Measurements from ENCODE around the gene LCP2. TPM values are rescaled to one million over a fixed set of nuclear protein-coding genes. Genes with fewer than 3 reads are reported as not detected.
"Not testable (repeated sequence)": the region's sequence is repeated elsewhere in the genome, so short reads cannot be mapped to it uniquely, and the experiment has no call there.

The LCP2 gene
- polyA plus RNA-seq, 3 donors = 52.0 to 177 (median 89.5) TPM

GRCh38 chr5:170249355-170249754 lies 48.2 kb downstream of the LCP2 start:
- peak overlapping the region in 3 of 7 donors; percentile 43 to 67 (median 59) for H3K27ac Mint-ChIP-seq
- peaks cover 6% of the 10 kb centered on the region for H3K4me1 Mint-ChIP-seq
- Histone ChIP-seq H3K4me1 (ENCODE audit: control insufficient read depth in 1 of 2, insufficient read depth in 2 of 2, low read length in 2 of 2) (peaks cover 0 to 4% of the 10 kb centered on the region in 2 donors), H3K4me3 (replicated peaks in 1 of 3; ENCODE audit: low read depth in 2 of 3, low read length in 3 of 3) (no peak overlapping the region), H3K79me2 (ENCODE audit: insufficient read depth, low read length) (no peaks in the 10 kb centered on the region), H3K9me3 (replicated peaks in 1 of 2; ENCODE audit: control insufficient read depth in 1 of 2, insufficient read depth in 1 of 2, low read length in 2 of 2) (peaks cover 0 to 12% of the 10 kb centered on the region in 2 donors), H3K36me3 (replicated peaks in 1 of 2; ENCODE audit: control insufficient read depth in 1 of 2, insufficient read depth in 2 of 2, low read length in 2 of 2) (peaks cover 88 to 89% of the 10 kb centered on the region in 2 donors), H3K4me2 (replicated peaks; ENCODE audit: extremely low read depth, low read length, poor library complexity, severe bottlenecking) (no peak overlapping the region), H3K9ac (ENCODE audit: insufficient read depth, low read length, poor library complexity, severe bottlenecking) (no peak overlapping the region), H3K27ac (ENCODE audit: low read depth in 1 of 2, low read length in 2 of 2) (peak overlapping the region in 1 of 2 donors; percentile 66), H4K20me1 (ENCODE audit: insufficient read depth, low read length) (peaks cover 83% of the 10 kb centered on the region), H3K27me3 (ENCODE audit: control insufficient read depth in 2 of 2, insufficient read depth in 2 of 2, low read length in 2 of 2) (no peaks in the 10 kb centered on the region), H2AFZ (ENCODE audit: insufficient read depth, low read depth, low read length, poor library complexity, severe bottlenecking) (no peak overlapping the region)
- DNase-seq = no peak
- H3K9me3 Mint-ChIP-seq = peaks cover 6 to 16% (median 13%) of the 10 kb centered on the region in 7 donors
- no peak overlapping the region for H3K4me3 Mint-ChIP-seq
- peaks cover 0 to 1% (median 0%) of the 10 kb centered on the region in 3 donors for H3K27me3 Mint-ChIP-seq (ENCODE audit: low read depth in 3 of 3)
- peaks cover 86 to 94% of the 10 kb centered on the region in 2 donors for H3K36me3 Mint-ChIP-seq
- no peak for TF ChIP-seq CTCF (IDR thresholded peaks at IDR 0.05)
- intact Hi-C loops (cut with micrococcal nuclease) = no loop called here
- no CpG with 5 or more reads among the region's 4 CpGs for WGBS (ENCODE audit: insufficient coverage)

- H3K4me2 ChIP-seq (replicated peaks; ENCODE audit: extremely low read depth, low read length, poor library complexity, severe bottlenecking); H3K27me3 ChIP-seq (ENCODE audit: control insufficient read depth in 2 of 2, insufficient read depth in 2 of 2, low read length in 2 of 2); H2AFZ ChIP-seq (ENCODE audit: insufficient read depth, low read depth, low read length, poor library complexity, severe bottlenecking); H3K4me3 ChIP-seq (replicated peaks in 1 of 3; ENCODE audit: low read depth in 2 of 3, low read length in 3 of 3); H3K4me1 Mint-ChIP-seq; H3K4me1 ChIP-seq (ENCODE audit: control insufficient read depth in 1 of 2, insufficient read depth in 2 of 2, low read length in 2 of 2); H3K79me2 ChIP-seq (ENCODE audit: insufficient read depth, low read length); DNase-seq; H3K4me3 Mint-ChIP-seq; intact Hi-C loops (cut with micrococcal nuclease); H3K27ac ChIP-seq (ENCODE audit: low read depth in 1 of 2, low read length in 2 of 2); H3K27me3 Mint-ChIP-seq (ENCODE audit: low read depth in 3 of 3); H3K9ac ChIP-seq (ENCODE audit: insufficient read depth, low read length, poor library complexity, severe bottlenecking): not testable (repeated sequence)
- H3K36me3 Mint-ChIP-seq = peaks cover 81 to 89% of the 10 kb centered on the region in 2 donors
- Histone ChIP-seq H3K36me3 (replicated peaks in 1 of 2; ENCODE audit: control insufficient read depth in 1 of 2, insufficient read depth in 2 of 2, low read length in 2 of 2) (peaks cover 83 to 84% of the 10 kb centered on the region in 2 donors), H4K20me1 (ENCODE audit: insufficient read depth, low read length) (peaks cover 78% of the 10 kb centered on the region), H3K9me3 (replicated peaks in 1 of 2; ENCODE audit: control insufficient read depth in 1 of 2, insufficient read depth in 1 of 2, low read length in 2 of 2) (peaks cover 0 to 12% of the 10 kb centered on the region in 2 donors)
- H3K27ac Mint-ChIP-seq = peak overlapping the region in 2 of 7 donors; percentile 38 to 43
- WGBS (ENCODE audit: insufficient coverage) = 100% methylated on average over 1 of the region's 4 CpGs
- peaks cover 6 to 17% (median 13%) of the 10 kb centered on the region in 7 donors for H3K9me3 Mint-ChIP-seq
These were observed 48.7 kb downstream of the LCP2 start for GRCh38 chr5:170248931-170249227.
